ENCODE results near the gene KDM1A.
"Not testable (repeated sequence)": the region's sequence is repeated elsewhere in the genome, so short reads cannot be mapped to it uniquely, and the experiment has no call there.

KDM1A gene

DNA sequence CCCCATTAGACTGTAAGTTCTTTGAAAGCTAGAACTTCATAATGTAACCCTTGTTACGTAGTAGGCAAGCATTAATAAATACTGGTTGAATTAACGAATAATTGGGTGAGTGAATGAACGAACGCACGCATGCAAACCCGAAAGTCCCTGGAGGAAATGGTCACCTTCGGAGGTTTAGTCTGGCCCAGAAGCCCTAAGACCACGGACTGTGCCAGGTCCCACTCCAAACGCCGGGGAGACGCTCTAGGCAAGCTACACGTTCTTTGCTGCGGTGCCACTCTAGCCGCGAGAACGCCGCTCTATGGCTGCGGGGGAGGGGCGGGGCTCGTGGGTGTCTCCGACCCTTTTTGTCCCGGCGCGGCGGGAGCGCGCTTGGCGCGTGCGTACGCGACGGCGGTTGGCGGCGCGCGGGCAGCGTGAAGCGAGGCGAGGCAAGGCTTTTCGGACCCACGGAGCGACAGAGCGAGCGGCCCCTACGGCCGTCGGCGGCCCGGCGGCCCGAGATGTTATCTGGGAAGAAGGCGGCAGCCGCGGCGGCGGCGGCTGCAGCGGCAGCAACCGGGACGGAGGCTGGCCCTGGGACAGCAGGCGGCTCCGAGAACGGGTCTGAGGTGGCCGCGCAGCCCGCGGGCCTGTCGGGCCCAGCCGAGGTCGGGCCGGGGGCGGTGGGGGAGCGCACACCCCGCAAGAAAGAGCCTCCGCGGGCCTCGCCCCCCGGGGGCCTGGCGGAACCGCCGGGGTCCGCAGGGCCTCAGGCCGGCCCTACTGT is at the start of gene KDM1A:
KDM1A (plus strand) TSS at position 375 of the 769 bp plus-strand sequence; CDS start at position 504, 129 bp downstream.
- peak; percentile 97 to 99 (median 98) for DNase-seq

DNA sequence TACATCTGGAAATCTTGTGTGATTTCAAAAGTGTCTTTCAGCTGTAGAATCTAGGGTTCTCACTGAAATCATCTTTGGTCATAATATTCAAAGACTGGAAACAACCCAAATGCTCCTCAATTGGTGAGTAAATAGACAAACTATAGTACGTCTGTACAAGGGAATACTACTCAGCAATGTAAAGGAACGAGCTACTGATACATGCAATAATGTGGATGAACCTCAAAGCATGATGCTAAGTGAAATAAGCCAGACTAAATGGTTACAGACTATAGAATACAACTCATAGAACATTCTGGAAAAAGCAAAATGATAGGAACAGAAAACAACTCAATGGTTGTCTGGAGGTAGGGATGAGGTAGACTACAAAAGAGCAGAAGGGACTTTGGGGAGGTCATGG is 49.2 kb upstream of the KDM1A start:
- DNase-seq, result no peak

DNA sequence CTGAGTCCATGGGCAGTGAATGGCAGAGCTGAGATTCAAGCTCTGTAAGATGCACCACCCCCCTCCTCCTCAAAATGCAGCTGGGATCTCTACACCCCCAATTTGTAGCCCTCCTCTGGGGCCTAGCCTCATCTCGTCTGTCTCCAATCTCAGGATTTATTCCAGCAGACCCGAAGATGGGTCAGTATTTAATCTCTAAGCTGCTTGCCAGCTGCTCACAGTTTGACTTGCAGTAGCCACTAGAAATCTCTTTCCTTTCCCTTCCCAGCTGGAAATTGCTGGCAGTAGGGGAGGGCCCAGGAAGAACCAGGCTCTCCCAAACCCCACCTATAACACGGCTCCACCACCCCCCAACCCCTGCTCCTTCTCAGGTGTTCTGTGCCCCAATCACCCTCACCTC is 48.1 kb upstream of the KDM1A start:
- DNase-seq, result no peak

DNA sequence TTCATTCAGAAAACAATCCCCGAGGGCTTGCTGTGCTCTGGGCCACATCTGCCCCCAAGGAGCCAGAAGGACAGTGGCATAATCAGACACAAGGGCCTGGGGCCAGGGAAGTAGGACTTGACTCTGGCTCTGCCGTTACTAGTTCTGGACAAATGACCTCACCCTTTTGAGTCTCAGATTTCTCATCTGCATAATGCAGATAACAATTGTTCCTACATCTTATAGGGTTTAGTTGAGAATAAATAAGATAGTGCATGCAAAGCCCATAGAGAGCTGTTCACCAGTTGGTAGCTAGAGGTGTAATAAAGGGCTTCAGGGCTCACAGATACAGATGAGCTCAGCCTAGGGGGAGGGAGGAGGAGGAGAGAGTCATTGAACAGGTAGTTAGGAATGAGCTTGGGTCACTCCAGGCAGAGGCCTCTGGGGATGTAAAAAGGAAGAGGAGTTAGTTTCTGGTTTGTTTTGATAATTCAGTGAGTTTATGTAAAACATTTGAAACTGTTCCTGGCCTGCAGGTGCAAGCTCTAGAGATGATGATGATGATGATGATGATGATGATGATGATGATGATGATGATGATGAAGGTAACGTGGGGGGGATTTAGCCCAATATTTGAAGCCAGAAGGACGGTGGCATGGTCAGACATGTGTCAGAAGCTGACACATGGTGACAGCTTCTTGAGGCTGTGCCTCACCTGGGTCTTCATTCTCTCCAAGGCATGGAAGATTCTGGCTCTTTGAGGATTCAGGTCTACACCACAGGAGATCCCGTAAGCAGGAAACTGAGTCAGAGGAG is 47.5 kb upstream of the KDM1A start:
- DNase-seq, result peak in 1 of 3 experiments; percentile 19

DNA sequence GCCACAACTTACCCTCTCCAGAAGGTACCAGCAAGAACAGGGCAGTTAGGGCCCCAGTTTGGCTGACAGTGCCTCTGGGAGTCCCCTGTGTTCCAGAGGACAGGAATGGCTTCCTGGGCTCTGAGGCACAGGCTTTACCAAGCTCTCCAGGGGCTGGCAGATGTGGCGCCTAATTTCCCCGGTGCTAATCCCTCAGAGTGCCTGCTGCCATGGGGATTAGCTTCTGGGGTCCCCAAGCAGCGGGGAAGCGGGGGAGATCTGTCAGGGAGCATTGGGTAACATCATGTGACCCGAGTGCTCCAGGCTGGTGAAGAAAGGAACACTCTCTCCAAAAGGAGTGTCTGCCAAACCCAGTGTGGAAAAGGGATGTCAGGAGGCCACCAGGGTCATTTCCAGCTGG is 46.5 kb upstream of the KDM1A start, which contains the start of gene LACTBL1:
LACTBL1 (minus strand) TSS at position 107 of the 400 bp plus-strand sequence. CDS start 550 bp downstream, outside the sequence.
- DNase-seq, result no peak

DNA sequence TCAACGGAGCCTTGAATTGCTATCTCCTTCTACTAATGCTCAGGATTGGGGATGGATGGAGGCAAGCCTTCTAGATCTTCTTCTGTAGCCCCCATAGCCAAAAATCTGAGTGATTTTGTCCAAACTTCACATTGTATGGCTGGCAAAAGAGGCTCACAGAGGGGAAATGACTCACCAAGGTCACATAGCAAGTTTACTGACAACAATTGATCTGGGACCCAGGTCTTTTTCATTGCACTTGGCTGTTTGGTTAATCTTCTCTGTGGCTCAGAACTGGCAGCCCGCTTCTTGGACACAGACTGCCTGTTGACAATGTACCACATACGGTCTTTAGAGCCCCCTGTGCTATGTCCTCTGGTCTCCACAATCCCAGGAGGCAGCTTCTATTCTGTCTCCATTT is 43.6 kb upstream of the KDM1A start:
- no peak for DNase-seq

DNA sequence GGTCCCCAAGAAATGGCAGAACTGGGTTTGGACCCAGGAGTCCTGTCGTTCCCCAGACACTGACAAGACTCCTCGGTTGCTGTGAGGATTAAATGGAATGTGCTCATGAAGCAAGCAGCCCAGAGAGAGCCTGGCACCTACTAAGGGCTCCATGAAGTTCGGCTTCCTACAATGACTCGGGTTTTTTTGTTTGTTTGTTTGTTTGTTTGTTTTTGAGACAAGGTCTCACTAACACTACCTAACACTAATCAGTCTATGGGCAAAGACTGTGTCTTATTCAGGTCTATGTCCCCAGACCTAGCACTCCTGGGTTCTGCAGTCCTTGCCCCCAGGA is 43.2 kb upstream of the KDM1A start:
- DNase-seq, result no peak

DNA sequence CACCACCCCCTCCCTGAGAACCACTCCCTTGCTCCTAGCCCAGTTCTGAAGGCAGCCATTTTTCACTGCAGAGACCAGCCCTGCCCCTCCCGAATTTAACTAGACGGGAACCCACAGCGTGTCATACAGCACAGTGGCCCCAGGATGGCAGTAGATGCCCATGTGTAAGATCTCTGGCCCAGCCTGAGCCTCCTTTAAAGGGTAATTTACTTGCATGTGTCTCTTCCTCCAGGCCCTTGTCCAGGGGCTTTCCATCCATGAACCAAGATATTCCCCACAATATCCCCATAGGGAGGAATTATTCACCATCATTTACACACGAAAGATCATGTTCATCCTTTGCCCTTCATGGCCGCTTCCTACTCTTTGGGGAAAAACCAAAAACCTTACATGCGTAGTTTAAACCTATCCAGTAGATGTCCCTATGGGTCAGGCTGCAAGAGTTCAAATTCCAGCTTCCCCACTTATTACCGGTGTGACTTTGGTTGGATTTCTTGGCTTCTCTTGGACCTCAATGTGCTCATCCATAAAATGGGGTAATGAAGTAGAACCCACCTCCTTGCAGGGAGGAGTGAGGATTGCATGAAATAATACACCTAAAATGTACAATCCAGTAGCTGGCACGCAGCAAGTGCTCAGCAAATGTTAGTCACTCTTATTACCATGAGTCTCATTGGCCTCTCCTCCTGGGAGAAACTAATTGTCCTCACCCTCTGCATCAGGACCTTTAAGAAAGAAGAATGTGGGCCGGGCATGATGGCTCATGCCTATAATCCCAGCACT is 42.6 kb upstream of the KDM1A start:
- peak; percentile 69 to 89 (median 70) for DNase-seq

DNA sequence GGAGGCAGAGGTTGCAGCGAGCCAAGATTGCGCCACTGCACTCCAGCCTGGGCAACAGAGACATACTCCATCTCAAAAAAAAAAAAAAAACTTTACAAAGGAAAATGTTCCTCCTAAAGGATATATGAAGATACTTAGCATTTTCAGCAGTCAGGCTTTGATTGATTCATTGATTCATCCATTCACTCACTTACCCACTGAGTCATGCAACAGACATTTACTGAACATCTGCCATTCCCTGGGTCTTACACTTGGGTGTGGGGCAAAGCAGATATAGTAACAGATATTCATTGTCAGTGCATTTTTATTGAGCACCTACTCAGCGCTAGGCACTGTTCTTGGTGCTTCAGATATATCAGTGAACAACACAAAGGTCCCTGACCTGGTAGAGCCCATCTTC is 41.0 kb upstream of the KDM1A start:
- DNase-seq, result no peak

DNA sequence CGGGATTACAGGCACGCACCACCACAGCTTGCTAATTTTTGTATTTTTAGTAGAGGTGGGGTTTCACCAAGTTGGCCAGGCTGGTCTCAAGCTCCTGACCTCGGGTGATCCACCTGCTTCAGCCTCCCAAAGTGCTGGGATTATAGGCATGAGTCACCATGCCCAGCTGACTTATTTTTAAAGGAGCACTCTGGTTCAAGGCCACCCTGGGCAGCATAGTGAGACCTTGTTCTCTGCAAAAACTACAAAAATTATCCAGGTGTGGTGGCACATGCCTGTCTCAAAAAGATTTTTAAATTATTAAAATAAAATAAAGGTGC is 38.8 kb upstream of the KDM1A start:
- DNase-seq, result not testable (repeated sequence)

DNA sequence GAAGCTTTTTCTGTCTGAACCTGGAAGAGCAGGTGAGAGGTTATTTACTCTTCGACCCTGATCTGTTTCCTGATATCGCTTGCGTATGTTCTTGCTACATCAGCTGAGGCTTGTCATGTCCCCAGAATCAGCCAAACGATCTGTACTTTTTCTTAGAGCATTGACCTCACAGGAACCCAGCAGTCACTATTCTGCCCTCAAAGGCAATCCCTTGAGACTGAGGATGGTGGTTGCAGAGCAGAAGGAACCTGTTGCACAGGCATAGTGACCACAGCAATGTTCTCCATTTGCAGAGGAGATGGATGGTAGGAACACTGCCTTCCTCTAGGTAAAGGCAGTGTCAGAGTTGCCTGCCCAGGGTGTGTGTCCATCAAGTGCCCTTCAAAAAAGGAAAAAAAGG is 35.3 kb upstream of the KDM1A start:
- no peak for DNase-seq

DNA sequence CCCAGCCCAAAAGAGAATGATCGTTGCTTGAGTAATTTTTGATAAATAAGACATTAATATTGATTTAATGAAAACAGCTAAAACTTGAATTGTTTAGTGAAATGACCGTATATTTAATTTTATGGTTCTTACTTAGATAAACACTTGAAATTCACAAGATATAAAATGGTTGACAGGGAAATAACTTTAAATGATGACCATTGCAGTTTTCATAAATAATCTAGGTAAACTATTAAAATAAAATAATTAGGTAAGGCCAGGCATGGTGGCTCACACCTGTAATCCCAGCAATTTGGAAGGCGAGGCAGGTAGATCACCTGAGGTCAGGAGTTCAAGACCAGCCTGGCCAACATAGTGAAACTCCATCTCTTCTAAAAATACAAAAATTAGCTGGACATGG is 26.9 kb upstream of the KDM1A start:
- DNase-seq, result not testable (repeated sequence)

DNA sequence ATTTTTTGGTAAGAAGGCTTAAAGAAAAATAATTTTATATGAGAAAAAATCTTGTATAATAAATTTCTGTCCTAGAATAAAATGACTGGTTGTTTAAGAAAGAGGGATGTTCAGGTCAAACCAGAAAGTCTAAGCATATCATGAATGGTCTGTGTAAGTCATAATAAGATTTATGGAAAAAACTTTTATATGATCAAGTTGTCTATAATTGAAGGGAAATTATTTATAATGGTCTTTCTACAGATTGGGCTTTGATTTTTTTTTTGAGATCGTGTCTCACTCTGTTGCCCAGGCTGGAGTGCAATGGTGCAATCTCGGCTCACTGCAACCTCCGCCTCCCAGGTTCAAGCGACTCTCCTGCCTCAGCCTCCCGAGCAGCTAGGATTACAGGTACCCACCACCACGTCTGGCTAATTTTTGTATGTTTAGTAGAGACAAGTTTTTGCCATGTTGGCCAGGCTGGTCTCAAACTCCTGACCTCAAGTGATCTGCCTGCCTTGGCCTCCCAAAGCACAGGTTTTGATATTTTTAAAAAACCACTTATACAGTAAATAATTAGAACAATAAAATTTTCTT is 26.0 kb upstream of the KDM1A start:
- not testable (repeated sequence) for DNase-seq

DNA sequence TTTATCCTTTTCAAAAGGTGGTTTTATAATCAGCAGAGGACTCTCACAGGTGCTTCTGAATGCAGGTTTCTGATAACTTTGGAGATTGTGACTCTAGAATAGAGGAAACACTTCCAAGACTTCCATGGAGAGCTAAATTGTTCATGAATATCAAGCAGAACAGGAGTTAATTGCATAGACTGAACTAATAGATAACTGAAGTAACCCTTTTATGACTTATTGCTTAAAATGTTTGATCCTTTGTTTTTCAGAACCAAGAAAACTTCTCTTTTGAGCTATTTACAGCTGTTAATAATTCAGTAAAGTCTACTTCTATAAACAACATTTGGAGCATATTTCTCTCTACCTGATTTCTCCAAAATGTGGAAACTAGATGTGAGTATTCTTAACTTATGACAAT is 23.5 kb upstream of the KDM1A start:
- DNase-seq, result no peak

DNA sequence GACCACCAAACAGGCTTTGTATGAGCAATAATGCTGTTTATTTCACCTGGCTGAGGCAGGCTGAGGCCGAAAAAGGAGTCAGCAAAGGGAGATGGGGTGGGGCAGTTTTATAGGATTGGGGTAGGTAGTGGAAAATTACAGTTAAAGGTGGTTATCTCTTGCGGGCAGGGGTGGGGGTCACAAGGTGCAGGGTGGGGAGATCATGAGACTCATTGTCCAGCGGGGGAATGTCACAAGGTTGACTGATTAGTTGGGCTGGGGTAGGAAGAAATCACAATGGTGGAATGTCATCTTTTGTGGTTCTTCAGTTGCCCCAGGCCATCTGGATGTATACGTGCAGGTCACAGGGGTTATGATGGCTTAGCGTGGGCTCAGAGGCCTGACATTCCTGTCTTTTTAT is 21.7 kb upstream of the KDM1A start:
- not testable (repeated sequence) for DNase-seq

DNA sequence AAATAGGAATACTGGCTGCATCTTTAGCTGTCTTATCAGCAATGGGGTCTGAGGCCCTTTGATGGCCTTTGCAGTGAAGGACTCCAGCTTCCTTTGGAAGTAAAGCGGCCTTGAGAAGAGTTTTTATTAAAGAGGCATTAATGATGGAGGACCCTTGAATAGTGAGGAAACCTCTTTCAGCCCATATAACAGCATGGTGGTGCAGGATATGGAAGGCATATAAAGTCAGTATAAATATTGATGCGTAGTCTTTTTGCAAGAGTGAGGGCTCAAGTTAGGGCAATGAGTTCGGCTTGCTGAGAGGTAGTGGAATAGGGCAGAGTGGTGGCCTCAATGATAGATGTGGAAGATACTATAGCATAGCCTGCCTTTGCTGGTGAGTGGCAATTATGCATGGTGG is 19.1 kb upstream of the KDM1A start:
- not testable (repeated sequence) for DNase-seq

DNA sequence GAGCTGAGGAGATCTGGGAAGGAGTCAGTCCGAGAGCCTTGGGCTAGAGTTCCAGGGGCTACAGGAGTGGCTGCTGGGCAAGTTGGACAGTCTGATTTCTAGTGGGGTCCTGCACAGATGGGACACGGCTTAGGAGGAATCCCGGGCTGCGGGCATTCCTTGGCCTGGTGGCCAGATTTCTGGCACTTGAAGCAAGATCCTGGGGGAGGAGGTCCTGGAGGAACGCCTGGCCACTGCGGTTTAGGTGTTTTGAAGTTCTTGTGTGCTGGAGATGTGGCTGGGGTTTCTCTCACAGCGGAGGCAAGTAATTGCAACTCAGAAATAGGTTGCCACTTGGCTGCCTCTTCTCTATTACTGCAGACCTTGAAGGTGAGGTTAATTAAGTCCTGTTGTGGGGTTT is 17.1 kb upstream of the KDM1A start:
- not testable (repeated sequence) for DNase-seq

DNA sequence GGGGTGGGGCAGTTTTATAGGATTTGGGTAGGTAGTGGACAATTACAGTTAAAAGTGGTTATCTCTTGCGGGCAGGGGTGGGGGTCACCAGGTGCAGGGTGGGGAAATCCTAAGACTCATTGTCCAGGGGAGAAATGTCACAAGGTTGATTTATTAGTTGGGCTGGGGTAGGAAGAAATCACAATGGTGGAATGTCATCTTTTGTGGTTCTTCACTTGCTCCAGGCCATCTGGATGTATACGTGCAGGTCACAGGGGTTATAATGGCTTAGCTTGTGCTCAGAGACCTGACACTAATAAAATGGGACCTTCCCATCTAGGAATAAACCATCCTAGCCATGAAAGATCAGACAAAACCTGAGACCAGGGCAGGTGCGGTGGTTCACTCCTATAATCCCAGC is 15.2 kb upstream of the KDM1A start:
- DNase-seq, result no peak

DNA sequence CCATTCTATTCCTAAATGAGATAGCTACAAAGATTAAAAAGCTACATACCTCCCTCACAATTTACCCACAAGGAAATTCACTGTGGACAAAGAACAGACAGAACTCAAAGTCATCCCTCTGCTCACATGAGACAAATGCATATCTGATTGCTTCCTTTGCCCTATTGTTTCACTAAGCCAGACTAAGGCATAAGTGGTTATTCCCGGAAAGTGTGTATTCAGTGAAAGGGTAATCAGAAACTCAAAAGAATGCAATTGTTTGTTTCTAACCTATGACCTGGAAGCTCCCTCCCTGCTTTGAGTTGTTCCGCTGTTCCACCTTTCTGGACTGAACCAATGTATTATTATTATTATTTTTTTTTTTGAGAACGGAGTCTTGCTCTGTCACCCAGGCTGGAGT is 14.5 kb upstream of the KDM1A start:
- not testable (repeated sequence) for DNase-seq

DNA sequence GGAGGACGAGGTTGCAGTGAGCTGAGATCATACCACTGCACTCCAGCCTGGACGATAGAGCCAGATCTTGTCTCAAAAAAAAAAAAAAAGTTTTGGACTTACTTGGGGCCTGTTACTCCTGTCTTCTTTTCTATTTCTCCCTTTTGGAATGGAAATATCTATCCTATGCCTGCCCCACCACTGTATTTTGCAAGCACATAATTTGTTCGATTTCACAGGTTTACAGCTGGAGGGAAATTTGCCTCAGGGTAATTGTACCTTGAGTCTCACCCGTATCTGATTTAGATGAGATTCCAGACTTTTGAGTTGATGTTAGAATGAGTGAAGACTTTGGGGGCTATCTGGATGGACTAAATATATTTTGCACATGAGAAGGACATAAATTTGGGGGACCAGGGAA is 12.2 kb upstream of the KDM1A start:
- DNase-seq, result no peak

DNA sequence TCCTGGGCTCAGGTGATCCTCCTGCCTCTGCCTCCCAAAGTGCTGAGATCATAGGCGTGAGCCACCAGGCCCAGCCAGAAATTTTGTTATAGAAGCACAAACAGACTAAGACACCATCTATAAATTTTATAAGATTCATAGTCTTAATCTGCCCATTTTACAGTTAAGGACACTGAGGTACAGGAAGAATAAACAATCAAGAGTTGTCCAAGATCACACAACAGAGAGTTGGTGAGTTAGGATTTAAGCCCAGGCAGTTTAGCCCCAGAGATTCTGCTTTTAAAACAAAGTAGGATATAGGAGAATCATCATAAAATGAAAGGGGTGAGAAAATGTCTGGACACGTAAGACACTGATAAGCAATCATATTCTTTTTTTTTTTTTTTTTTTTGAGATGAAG is 10.4 kb upstream of the KDM1A start:
- no peak for DNase-seq

DNA sequence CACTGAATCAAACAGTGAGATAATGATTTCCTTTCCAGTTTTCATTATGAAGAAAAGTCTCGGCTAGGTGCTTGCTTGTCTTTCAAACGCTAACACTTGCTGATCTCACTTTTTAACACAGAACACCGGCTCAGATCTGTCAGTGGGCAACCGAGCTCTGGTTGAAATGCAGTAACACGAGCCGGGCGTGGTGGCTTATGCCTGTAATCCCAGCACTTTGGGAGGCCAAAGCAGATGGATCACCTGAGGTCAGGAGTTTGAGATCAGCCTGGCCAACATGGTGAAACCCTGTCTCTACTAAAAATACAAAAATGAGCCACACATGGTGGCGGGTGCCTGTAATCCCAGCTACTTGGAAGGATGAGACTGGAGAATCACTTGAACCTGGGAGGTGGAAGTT is 9.2 kb upstream of the KDM1A start:
- not testable (repeated sequence) for DNase-seq

DNA sequence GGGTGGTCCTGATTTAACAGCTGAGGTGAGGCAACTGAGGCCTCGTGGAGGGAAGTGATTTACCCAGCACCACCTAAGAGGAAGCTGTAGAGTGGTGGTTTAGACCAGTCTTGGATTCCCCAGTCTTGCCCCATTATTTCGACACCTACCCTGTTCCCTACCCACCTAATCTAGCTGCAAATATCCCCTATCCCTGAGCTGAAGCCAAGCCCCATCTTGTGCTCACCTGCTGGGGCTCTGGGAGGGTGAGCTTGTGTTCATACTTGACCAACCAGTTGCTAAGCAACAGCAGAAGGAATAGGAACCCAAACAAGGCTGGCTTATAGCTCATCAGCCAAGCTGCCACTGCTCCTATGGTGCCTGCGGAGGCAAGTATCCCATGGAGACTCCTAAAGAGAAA is 5.6 kb upstream of the KDM1A start:
- DNase-seq, result peak; percentile 73 to 93 (median 91)
